HT-29 (cell line): ENCODE measurements around the gene RFX2. TPM values are rescaled to one million over a fixed set of nuclear protein-coding genes. Genes with fewer than 3 reads are reported as not detected.
"Not testable (repeated sequence)": the region's sequence is repeated elsewhere in the genome, so short reads cannot be mapped to it uniquely, and the experiment has no call there.

Experiments
- DNase-seq: peaks from one replicate; pipeline ENCODE4 v3.0.0-alpha.2; 2015; ENCODE audit warnings: low spot score
- total RNA-seq: library from RNA; depleted of rRNA; stranded (reverse); fragments of >200 nt; shearing (Covaris generic); gene quantifications from 2 replicates; pipeline ENCODE4 v1.2.3, GENCODE V29; 2014

The RFX2 gene
- total RNA-seq, 1 experiment from 2014 or later: 11.8 TPM

DNA sequence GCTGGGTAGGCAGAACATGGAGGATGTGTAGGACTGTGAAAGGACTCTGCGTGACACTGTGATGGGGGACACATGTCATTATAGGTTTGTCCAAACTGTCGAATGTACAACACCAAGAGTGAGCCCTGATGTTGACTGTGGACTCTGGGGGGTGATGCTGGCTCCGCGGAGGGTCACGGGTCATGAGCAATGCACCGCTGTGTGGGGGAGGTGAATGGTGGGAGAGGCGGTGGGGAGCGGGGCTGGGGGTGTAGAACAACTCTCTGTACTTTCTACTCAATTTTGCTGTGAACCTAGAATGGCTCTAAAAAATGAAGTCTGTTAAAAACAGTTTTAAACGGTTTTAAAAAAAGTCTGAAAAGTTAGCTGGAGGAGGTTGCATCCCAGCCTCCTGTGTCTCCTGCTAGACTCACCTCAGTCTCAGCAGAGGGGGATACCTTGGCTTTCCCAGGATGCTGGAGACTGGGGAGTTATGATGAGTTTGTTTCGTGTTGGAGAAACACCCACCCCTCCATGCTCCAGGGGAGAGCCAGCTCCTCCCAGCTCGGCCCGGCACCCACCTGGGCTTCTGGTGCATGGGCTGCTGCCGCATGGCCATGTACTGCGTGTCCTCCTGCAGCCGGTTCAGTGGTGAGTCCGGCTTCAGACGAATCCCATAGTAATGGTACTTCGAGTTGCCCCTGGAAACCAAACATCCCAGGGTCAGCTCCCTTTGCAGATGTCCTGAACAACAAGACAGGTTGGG lies 97.7 kb downstream of the RFX2 start:
- DNase-seq: no peak

GRCh38 chr19:6011794-6012193 lies 98.5 kb downstream of the RFX2 start:
- no peak for DNase-seq

- no peak for DNase-seq
Observed at GRCh38 chr19:6011206-6011605, 99.1 kb downstream of the RFX2 start.

GRCh38 chr19:6010107-6010506 lies 100.2 kb downstream of the RFX2 start:
- DNase-seq: no peak

- DNase-seq: no peak
Observed at GRCh38 chr19:6007866-6008265, 102.4 kb downstream of the RFX2 start.

- DNase-seq: no peak
Observed at GRCh38 chr19:6006896-6007295, 103.4 kb downstream of the RFX2 start.

DNA sequence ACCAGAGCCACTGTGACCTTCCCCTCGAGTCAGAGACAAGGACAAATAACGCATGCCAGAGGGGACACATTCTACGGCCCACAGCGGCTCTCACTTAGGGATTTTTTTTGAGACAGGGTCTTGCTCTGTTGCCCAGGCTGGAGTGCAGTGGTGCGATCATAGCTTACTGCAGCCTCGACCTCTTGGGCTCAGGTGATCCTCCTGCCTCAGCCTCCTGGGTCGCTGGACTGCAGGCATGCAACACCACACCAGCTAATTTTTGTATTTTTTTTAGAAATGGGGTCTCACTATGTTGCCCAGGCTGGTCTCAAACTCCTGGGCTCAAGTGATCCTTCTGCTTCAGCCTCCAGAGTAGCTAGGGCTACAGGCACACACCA lies 104.2 kb downstream of the RFX2 start:
- DNase-seq: not testable (repeated sequence)

- DNase-seq: no peak
Observed at GRCh38 chr19:6005321-6006069, 104.8 kb downstream of the RFX2 start.

- no peak for DNase-seq
Observed at GRCh38 chr19:6003976-6004375, 106.3 kb downstream of the RFX2 start.

GRCh38 chr19:6002591-6002990 lies 107.7 kb downstream of the RFX2 start:
- DNase-seq: no peak

DNA sequence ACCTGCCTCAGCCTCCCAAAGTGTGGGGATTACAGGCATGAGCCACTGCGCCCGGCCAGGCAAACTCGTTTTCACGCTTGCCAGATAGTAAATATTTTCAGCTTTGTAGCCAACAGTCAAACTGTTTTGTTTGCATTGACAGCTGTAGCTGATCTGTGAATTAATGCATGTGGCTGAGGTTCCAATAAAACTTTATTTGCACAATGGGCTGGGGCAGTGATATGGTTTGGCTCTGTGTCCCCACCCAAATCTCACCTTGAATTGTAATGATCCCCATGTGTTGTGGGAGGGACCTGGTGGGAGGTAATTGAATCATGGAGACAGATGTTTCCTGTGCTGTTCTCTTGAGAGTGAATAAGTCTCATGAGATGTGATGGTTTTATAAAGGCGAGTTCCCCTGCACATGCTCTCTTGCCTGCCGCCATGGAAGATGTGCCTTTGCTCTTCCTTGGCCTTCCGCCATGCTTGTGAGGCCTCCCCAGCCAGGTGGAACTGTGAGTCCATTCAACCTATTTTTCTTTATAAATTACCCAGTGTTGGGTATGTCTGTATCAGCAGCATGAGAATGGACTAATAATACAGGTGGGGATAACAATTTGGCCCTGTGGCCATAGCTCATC lies 110.0 kb downstream of the RFX2 start:
- DNase-seq: no peak

DNA sequence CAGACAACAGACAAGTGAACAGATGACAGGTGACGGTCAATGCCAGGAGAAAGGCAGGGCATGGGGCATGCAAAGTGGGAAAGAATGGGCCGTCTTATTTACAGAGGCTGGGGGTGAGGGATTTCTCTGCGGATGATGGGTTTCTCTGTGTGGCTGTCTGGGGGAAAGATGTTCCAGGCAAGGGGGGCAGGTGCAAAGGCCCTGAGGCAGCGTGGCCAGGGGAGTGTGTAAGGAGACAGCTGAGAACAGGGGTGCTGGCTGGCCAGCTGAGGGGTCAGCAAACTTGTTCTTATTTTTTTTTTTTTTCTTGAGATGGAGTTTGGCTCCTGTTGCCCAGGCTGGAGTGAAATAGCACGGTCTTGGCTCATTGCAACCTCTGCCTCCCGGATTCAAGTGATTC lies 110.6 kb downstream of the RFX2 start:
- DNase-seq: no peak

GRCh38 chr19:5997371-5997770 lies 112.9 kb downstream of the RFX2 start:
- DNase-seq: no peak

DNA sequence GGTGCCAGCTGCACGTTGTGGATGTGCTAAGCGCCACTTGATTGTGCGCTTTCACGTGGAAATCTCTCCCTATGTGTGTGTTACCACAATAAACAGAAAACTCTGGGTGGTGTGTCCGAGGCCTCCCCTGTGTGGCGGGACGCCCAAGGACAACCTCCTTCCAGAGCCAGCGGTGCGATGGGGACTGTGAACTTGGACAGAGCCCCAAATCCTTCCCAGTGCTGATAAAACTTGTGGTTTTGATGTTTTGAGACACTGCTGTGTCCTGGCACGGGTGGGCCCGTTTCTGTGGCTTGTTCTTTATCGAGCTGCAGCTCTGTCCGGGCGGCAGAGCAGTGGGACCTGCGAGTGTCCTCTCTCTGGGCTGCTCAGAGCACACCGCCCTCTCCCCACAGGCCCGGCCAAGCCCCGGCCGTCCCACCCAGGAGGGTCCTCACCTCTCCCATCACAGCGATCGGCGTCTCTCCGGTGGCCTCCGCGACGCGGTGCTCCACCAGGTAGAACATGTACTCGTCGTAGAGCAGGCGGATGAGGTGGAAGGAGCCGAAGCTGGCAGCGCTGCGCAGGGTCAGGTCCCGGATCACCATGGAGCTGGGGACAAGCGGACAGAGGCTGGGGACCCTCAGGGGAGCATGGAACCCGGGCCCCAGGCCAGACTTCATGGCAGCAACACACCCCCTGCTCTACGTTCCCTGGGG lies 113.5 kb downstream of the RFX2 start:
- DNase-seq: no peak

DNA sequence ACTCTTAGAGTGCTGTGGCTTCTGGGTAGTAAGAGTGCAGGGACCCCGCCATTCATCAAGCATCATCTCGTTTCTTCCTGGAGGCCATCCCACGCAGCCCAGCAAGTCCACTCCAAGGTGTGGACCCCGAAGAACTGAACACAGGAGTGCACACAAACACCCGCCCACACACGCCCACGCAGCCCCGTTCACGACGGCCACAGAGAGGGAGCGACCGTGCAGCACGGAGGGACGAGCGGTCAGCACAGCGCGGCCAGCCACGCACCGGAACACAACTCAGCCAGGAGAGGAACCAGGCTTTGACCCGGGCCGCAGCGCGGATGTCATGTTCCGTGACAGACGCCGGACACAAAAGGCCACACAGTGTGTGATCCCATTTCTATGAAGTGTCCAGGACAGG lies 114.2 kb downstream of the RFX2 start:
- no peak for DNase-seq

- DNase-seq: no peak
Observed at GRCh38 chr19:5995606-5996005, 114.7 kb downstream of the RFX2 start.

GRCh38 chr19:5994405-5995165 lies 115.7 kb downstream of the RFX2 start:
- DNase-seq: no peak

DNA sequence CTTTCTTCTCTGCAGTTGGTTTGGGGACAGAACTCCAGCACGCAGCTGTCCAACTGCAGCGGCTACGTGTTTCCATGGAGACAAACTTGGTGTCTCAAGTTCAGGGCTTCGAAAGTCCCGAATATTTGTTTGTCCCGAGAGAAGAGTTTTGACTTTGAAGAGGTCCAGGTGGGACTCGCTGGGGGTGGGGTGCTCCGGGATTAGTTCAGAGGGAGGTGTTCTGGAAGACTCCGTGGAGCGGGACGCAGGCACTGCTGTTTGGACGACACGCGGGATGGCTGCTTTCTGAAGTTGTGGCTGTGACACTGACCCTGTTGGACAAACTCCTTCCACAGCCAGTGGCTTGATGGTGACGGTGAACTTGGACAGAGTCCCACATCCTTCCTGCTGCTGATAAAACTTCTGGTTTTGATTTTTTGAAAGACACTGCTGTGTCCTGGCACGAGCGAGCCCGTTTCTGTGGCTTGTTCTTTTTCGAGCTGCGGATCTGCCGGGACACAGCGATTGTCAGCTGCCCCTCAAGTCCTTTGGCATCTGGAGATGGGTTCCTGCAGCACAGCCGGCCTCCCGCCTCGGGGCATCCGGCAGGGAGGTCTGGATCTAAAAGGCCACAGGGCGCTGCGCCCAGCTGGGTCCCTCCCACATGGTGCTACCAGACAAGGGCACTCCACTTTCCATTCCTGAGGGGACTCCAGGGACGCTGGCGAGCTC lies 116.5 kb downstream of the RFX2 start:
- DNase-seq: no peak

DNA sequence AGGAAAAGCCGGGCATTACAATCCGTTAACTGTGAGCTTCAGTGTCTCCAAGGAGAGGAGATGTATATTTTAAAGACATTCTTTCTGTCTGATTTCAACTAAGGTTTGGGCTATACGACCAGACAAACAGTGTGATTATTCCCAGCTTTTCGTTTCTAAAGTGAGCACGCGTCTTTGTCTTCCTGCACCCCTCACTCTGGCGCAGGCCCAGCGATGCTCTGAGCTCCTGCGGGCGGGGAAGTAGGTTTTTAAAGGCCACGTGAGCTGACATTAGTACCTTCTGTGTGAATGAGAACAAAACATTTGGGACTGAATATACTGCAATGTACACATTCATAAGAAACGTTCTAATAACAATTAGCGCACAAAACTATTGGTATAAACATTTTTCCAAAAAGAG lies 117.1 kb downstream of the RFX2 start:
- DNase-seq: no peak

DNA sequence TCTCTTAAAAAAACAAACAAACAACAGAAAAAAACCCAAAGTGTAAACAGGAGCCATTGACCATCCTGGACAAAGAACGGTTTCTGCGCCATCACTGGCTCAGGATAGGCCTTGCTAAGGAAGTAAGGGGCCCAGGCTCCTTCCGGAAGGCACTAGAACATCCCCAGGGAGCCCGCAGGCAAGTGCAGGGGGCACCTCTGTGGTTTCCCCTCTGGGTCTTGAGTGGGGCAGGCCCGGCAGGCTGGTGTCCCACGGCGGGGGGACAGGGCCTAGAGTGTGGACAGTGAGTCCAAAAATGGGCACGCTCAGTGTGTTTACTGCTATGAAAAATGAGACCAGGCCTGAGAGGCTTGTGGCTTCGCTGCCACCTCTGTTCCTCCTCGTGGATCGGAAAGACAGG lies 117.5 kb downstream of the RFX2 start:
- no peak for DNase-seq
